HL-60/S4 (cell line): ENCODE measurements around the gene SMOC2.
"Not testable (repeated sequence)": the region's sequence is repeated elsewhere in the genome, so short reads cannot be mapped to it uniquely, and the experiment has no call there.

Source experiments
- in situ Hi-C: fragments of 300-500 bp; cut with MboI; formaldehyde crosslinking; loops from 2 replicates; pipeline ENCODE4 v1.14.3; 2022; ENCODE audit warnings: low sequenced_read_pairs

SMOC2 gene

GRCh38 chr6:168536665-168537539 is 95.9 kb downstream of the SMOC2 start:
- in situ Hi-C loops = no loop called here

- in situ Hi-C loops = no loop called here
Measured at GRCh38 chr6:168537540-168537884, 96.5 kb downstream of the SMOC2 start.

GRCh38 chr6:168538188-168538891 is 97.4 kb downstream of the SMOC2 start:
- in situ Hi-C loops = not testable (repeated sequence)

GRCh38 chr6:168538892-168539811 is 98.2 kb downstream of the SMOC2 start:
- in situ Hi-C loops = no loop called here

GRCh38 chr6:168540713-168541291 is 99.8 kb downstream of the SMOC2 start:
- in situ Hi-C loops = no loop called here

GRCh38 chr6:168541307-168541706 is 100.3 kb downstream of the SMOC2 start:
- in situ Hi-C loops = no loop called here

GRCh38 chr6:168542301-168542700 is 101.3 kb downstream of the SMOC2 start:
- in situ Hi-C loops = no loop called here

GRCh38 chr6:168545428-168545827 is 104.4 kb downstream of the SMOC2 start:
- in situ Hi-C loops = no loop called here

GRCh38 chr6:168546151-168546550 is 105.2 kb downstream of the SMOC2 start:
- in situ Hi-C loops = no loop called here

- in situ Hi-C loops = no loop called here
Measured at GRCh38 chr6:168546730-168547129, 105.7 kb downstream of the SMOC2 start.

GRCh38 chr6:168550326-168550725 is 109.3 kb downstream of the SMOC2 start:
- in situ Hi-C loops = no loop called here

GRCh38 chr6:168554472-168554871 is 113.5 kb downstream of the SMOC2 start:
- in situ Hi-C loops = no loop called here

GRCh38 chr6:168554898-168555617 is 114.1 kb downstream of the SMOC2 start:
- in situ Hi-C loops = no loop called here

- in situ Hi-C loops = no loop called here
Measured at GRCh38 chr6:168555618-168556273, 114.8 kb downstream of the SMOC2 start.

GRCh38 chr6:168557512-168557911 is 116.5 kb downstream of the SMOC2 start:
- in situ Hi-C loops = no loop called here

GRCh38 chr6:168558686-168559085 is 117.7 kb downstream of the SMOC2 start:
- in situ Hi-C loops = no loop called here

GRCh38 chr6:168559574-168560098 is 118.7 kb downstream of the SMOC2 start:
- in situ Hi-C loops = no loop called here

- in situ Hi-C loops = no loop called here
Measured at GRCh38 chr6:168560126-168560525, 119.1 kb downstream of the SMOC2 start.

GRCh38 chr6:168562576-168563151 is 121.7 kb downstream of the SMOC2 start:
- in situ Hi-C loops = no loop called here
